ENCODE measurements around the gene EXOC4.

DNA sequence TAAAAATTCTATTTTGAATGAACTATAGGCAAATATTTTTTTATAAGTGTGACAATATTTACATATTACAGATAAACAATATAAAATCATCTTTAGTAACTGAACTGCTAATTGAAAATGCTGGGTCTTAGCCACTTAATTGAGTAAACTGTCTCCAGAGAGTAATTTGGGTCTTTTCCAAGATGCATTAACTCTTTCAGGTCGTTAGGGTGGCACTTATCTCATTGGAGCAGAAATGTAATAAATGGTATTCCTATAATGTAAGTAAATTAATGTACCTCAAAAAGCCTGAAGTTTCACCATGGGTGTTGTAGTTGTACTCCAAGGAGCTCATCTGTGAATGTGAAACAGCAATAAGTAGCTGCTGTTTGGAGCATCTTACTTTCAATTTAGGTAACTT lies 208.5 kb downstream of the EXOC4 start:
- no peak for TF ChIP-seq HDAC6 (IDR thresholded peaks at IDR 0.05; ENCODE audit: low read depth, low read length)
- no peak for TF ChIP-seq ZNF274 (IDR thresholded peaks at IDR 0.05; ENCODE audit: borderline replicate concordance, extremely low read depth, low read length)
- TF ChIP-seq TCF12 (IDR thresholded peaks at IDR 0.05; ENCODE audit: low read depth, low read length): no peak
- TF ChIP-seq CHD1 (IDR thresholded peaks at IDR 0.05; ENCODE audit: low read depth, low read length): no peak
- TF ChIP-seq, protein P1, sequence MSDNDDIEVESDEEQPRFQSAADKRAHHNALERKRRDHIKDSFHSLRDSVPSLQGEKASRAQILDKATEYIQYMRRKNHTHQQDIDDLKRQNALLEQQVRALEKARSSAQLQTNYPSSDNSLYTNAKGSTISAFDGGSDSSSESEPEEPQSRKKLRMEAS (IDR thresholded peaks at IDR 0.05): no peak
- no peak for TF ChIP-seq YY1 (IDR thresholded peaks at IDR 0.05; ENCODE audit: low read depth, low read length)
- TF ChIP-seq JUN (IDR thresholded peaks at IDR 0.05; ENCODE audit: low read depth, low read length): no peak
- TF ChIP-seq, protein P2, sequence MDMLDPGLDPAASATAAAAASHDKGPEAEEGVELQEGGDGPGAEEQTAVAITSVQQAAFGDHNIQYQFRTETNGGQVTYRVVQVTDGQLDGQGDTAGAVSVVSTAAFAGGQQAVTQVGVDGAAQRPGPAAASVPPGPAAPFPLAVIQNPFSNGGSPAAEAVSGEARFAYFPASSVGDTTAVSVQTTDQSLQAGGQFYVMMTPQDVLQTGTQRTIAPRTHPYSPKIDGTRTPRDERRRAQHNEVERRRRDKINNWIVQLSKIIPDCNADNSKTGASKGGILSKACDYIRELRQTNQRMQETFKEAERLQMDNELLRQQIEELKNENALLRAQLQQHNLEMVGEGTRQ (IDR thresholded peaks at IDR 0.05; ENCODE audit: low read length): no peak
- TF ChIP-seq RNF2 (IDR thresholded peaks at IDR 0.05; ENCODE audit: borderline replicate concordance, low read depth, low read length, missing control alignments, poor library complexity, severe bottlenecking): no peak
- TF ChIP-seq, protein P3, sequence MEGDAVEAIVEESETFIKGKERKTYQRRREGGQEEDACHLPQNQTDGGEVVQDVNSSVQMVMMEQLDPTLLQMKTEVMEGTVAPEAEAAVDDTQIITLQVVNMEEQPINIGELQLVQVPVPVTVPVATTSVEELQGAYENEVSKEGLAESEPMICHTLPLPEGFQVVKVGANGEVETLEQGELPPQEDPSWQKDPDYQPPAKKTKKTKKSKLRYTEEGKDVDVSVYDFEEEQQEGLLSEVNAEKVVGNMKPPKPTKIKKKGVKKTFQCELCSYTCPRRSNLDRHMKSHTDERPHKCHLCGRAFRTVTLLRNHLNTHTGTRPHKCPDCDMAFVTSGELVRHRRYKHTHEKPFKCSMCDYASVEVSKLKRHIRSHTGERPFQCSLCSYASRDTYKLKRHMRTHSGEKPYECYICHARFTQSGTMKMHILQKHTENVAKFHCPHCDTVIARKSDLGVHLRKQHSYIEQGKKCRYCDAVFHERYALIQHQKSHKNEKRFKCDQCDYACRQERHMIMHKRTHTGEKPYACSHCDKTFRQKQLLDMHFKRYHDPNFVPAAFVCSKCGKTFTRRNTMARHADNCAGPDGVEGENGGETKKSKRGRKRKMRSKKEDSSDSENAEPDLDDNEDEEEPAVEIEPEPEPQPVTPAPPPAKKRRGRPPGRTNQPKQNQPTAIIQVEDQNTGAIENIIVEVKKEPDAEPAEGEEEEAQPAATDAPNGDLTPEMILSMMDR (IDR thresholded peaks at IDR 0.05; ENCODE audit: control extremely low read depth in 1 of 3, insufficient read depth in 1 of 3, low read depth in 1 of 3, low read length in 3 of 3): no peak
- TF ChIP-seq TAF1 (IDR thresholded peaks at IDR 0.05; ENCODE audit: low read depth, low read length): no peak
